Mammary epithelial cell (primary cell): Measurements from ENCODE around the gene CENATAC.

Source experiments
- CTCF ChIP-seq, 2 donors: IDR thresholded peaks in 1 of 2; conservative IDR thresholded peaks in 1 of 2; 2 replicates each; pipeline ENCODE4 v1.5.1; 2011 to 2012; ENCODE audit warnings: inconsistent platforms in 2 of 2, low read length in 2 of 2, mild to moderate bottlenecking in 2 of 2, control low read depth in 1 of 2, low read depth in 1 of 2; ENCODE audit not compliant: insufficient read depth in 1 of 2; ENCODE audit errors: extremely low read depth in 1 of 2
- EZH2 ChIP-seq: IDR thresholded peaks from 2 replicates; pipeline ENCODE4 v1.6.1; 2012; ENCODE audit warnings: low read length, inconsistent platforms, borderline replicate concordance

DNA sequence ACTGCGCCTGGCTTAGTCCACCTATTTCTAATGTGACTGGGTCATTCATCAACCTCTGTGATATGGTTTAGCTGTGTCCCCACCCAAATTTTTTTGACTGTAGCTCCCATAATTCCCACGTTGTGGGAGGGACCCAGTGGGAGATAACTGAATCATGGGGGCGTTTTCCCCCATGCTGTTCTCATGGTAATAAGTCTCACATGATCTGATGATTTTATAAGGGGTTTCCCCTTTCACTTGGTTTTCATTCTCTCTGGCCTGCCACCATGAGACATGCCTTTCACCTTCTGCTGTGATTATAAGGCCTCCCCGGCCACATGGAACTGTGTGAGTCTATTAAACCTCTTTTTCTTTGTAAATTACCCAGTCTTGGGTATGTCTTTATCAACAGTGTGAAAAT, 8.7 kb downstream of the CENATAC start:
- TF ChIP-seq CTCF (conservative IDR thresholded peaks at IDR 0.05 in 1 of 2, IDR thresholded peaks at IDR 0.05 in 1 of 2; ENCODE audit: extremely low read depth in 1 of 2, insufficient read depth in 1 of 2, low read depth in 1 of 2, low read length in 2 of 2) (no peak), EZH2 (no peak)
